HFF-Myc (cell line): ENCODE data around the gene KIF16B.
"Not testable (repeated sequence)": the region's sequence is repeated elsewhere in the genome, so short reads cannot be mapped to it uniquely, and the experiment has no call there.

Experiments
- DNase-seq: peaks from one replicate; pipeline ENCODE4 v3.0.0-alpha.2; 2011; ENCODE audit warnings: low read depth; ENCODE audit errors: extremely low read depth
- H3K4me3 ChIP-seq: replicated peaks from 2 replicates; pipeline ENCODE4 v1.5.1; 2011; ENCODE audit warnings: low read depth, mild to moderate bottlenecking, control low read depth, low read length
- CTCF ChIP-seq: IDR thresholded peaks from 2 replicates; pipeline ENCODE4 v1.5.1; 2012; ENCODE audit warnings: mild to moderate bottlenecking, low read depth, low read length, control low read depth; ENCODE audit errors: missing control alignments

Gene KIF16B

GRCh38 chr20:16267526-16267925 is 305.7 kb downstream of the KIF16B start:
- no peak for TF ChIP-seq CTCF
- H3K4me3 ChIP-seq, result no peak overlapping the region
- DNase-seq, result no peak

- TF ChIP-seq CTCF, result no peak
- no peak overlapping the region for H3K4me3 ChIP-seq
- DNase-seq, result no peak
Measured at GRCh38 chr20:16265334-16265733, 307.9 kb downstream of the KIF16B start.

- no peak for TF ChIP-seq CTCF
- no peak for DNase-seq
Measured at GRCh38 chr20:16263582-16263981, 309.7 kb downstream of the KIF16B start.

DNA sequence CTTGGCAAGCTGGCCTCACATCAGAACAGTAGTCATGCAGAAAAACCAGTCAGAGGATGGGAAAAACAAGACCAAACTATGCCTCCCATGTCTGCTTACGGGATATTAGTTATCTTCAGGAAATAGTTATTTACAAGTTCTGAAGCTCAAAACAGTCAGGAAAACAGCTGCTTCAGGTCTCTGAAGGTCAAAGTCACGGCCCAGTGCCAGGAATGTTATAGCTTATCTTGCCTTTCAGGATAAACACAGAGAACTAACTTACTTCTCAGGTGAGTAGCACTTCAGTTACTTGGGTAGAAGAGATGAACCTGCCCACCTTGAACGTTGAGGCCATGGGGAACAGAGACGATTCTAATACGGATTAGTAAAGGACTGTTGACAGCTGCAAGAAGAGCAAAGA is 310.7 kb downstream of the KIF16B start:
- TF ChIP-seq CTCF, result no peak
- no peak for DNase-seq
- no peak overlapping the region for H3K4me3 ChIP-seq

More at GRCh38 chr20:16263582-16263981, 309.7 kb downstream of the KIF16B start:
- H3K4me3 ChIP-seq, result no peak overlapping the region

DNA sequence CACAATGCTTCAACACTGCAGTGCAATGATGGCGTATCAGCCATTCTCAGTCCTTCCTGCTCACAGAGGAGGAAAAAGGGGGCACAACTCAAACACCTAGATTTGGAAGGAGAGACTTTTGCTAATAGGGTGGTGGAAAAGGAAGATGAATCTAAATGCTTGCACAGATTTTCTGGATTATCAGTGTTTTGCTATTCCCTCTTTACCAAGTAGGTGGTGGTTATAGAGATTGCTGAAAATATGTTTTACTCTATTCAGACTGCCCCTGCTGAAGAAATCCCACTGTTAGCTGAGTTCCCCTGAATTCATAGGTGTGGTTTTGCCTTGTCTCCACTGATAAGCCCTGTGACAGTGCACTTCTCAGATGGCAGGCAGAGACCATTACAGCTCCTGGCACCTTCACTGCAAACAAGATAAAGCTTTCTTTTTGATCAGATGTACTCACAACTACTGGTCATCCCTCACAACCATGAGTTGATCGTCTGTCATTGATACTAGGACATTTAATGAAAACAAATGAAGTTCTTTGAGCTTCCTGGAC is 311.4 kb downstream of the KIF16B start:
- no peak overlapping the region for H3K4me3 ChIP-seq
- DNase-seq, result no peak
- TF ChIP-seq CTCF, result no peak

DNA sequence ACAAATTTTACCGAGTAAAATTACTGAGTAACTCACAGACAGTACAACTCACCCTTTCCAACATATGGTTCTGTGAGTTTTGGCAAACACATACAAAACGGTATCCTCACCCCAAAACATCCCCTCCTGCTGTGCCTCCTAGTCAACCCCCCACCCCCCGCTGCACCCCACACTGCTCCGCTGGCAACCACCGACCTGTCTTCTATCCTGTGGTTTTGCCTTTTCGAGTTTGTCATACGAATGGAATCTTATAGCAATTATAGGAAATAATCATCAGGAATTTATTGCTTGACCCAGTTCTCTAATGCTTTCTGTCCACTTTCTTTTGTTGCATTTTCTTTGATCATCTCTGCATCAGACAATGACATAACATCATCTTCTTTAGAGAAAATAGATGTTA is 312.3 kb downstream of the KIF16B start:
- no peak for TF ChIP-seq CTCF
- no peak for DNase-seq
- H3K4me3 ChIP-seq, result no peak overlapping the region

GRCh38 chr20:16260133-16260532 is 313.1 kb downstream of the KIF16B start:
- DNase-seq, H3K4me3 ChIP-seq: not testable (repeated sequence)
